GM12878 (cell line): Measurements from ENCODE around the gene PAQR9. TPM values are rescaled to one million over a fixed set of nuclear protein-coding genes. Genes with fewer than 3 reads are reported as not detected.

ENCODE experiments used
- CBX5 ChIP-seq: sonication (generic); IDR thresholded peaks from 2 replicates; pipeline ENCODE4 v1.6.1; 2016; ENCODE audit warnings: low read depth, moderate library complexity, mild to moderate bottlenecking, inconsistent platforms
- DPF2 ChIP-seq: fragments of 450-650 bp; IDR thresholded peaks from 2 replicates; pipeline ENCODE4 v1.6.1; 2017; ENCODE audit warnings: mild to moderate bottlenecking
- IKZF2 ChIP-seq, 2 experiments: fragments of 450-650 bp; IDR thresholded peaks; 2 replicates each; pipeline ENCODE4 v1.6.1; 2017; ENCODE audit warnings: mild to moderate bottlenecking in 2 of 2, moderate library complexity in 2 of 2
- RUNX3 ChIP-seq: IDR thresholded peaks from 2 replicates; pipeline ENCODE4 v1.6.1; 2012; ENCODE audit warnings: low read length, inconsistent platforms
- TCF12 ChIP-seq: IDR thresholded peaks from 2 replicates; pipeline ENCODE4 v1.6.1; 2011; ENCODE audit warnings: low read depth, mild to moderate bottlenecking, low read length
- polyA plus RNA-seq, 11 experiments: library from polyadenylated mRNA; depleted of rRNA in 4 of 11; unstranded in 6 of 11; stranded (reverse) in 5 of 11; fragments of >200 nt; fragmentation: Nextera tagmentation in 4 of 11; fragmentation: Illumina TruSeq in 1 of 11; extraction: Ambion mirVana in 4 of 11; extraction: Trizol in 1 of 11; gene quantifications; 1 replicate in 1 of 11; 2 replicates in 10 of 11; pipeline versions ENCODE4 v1.2.1 to v1.2.3, GENCODE V29; 2011 to 2016; ENCODE audit warnings: inconsistent platforms in 2 of 11, missing spikeins in 2 of 11, low read depth in 1 of 11
- total RNA-seq, 4 experiments: library from RNA; depleted of rRNA in 3 of 4; stranded (reverse); fragments of >200 nt in 3 of 4; fragmentation: Illumina TruSeq in 1 of 4; extraction: Trizol in 1 of 4; gene quantifications; 2 replicates each; pipeline versions ENCODE4 v1.2.1 to v1.2.3, GENCODE V29; 2013 to 2021
- TF ChIP-seq, protein P1 (sequence below): fragments of 450-650 bp; IDR thresholded peaks from 2 replicates; pipeline ENCODE4 v1.6.1; 2017; ENCODE audit warnings: mild to moderate bottlenecking, moderate library complexity
- TF ChIP-seq, protein P2 (sequence below): fragments of 450-650 bp; IDR thresholded peaks from 2 replicates; pipeline ENCODE4 v1.6.1; 2016; ENCODE audit warnings: mild to moderate bottlenecking
- TF ChIP-seq, protein P3 (sequence below): IDR thresholded peaks from 2 replicates; pipeline ENCODE4 v1.6.1; 2012; ENCODE audit warnings: low read depth, low read length, improper control_type of control experiment
- TF ChIP-seq, protein P4 (sequence below): fragments of 150-350 bp; IDR thresholded peaks from 2 replicates; pipeline ENCODE4 v1.6.1; 2016; ENCODE audit warnings: low read depth, low read length
- TF ChIP-seq, protein P5 (sequence below): IDR thresholded peaks from 2 replicates; pipeline ENCODE4 v1.6.1; 2011; ENCODE audit warnings: low read depth, low read length, improper control_type of control experiment, borderline replicate concordance

Gene PAQR9
- total and polyA plus RNA-seq, 10 of the 15 experiments (the other 5 are each of a cell fraction or from before 2014, with no cell fraction given), result not detected

DNA sequence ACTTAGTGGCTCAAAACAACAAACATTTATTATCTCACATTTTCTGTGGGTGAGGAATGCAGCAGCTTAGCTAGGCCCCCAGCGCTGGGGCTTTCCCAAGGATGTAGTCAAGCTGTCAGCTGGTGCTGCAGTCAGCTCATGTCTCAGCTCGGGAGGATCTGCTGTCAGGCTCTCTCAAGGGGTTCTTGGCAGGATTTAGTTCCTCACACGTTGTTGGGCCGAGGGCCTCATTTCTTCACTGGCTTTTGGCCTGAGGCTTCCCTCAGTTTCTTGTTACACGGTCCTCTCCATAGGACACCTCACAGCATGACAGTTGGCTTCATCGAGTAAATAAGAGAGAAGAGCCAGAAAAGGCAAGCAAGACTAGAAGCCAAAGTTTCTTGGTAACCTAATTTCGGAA, 24.2 kb upstream of the PAQR9 start (continued):
- TF ChIP-seq, protein P1, sequence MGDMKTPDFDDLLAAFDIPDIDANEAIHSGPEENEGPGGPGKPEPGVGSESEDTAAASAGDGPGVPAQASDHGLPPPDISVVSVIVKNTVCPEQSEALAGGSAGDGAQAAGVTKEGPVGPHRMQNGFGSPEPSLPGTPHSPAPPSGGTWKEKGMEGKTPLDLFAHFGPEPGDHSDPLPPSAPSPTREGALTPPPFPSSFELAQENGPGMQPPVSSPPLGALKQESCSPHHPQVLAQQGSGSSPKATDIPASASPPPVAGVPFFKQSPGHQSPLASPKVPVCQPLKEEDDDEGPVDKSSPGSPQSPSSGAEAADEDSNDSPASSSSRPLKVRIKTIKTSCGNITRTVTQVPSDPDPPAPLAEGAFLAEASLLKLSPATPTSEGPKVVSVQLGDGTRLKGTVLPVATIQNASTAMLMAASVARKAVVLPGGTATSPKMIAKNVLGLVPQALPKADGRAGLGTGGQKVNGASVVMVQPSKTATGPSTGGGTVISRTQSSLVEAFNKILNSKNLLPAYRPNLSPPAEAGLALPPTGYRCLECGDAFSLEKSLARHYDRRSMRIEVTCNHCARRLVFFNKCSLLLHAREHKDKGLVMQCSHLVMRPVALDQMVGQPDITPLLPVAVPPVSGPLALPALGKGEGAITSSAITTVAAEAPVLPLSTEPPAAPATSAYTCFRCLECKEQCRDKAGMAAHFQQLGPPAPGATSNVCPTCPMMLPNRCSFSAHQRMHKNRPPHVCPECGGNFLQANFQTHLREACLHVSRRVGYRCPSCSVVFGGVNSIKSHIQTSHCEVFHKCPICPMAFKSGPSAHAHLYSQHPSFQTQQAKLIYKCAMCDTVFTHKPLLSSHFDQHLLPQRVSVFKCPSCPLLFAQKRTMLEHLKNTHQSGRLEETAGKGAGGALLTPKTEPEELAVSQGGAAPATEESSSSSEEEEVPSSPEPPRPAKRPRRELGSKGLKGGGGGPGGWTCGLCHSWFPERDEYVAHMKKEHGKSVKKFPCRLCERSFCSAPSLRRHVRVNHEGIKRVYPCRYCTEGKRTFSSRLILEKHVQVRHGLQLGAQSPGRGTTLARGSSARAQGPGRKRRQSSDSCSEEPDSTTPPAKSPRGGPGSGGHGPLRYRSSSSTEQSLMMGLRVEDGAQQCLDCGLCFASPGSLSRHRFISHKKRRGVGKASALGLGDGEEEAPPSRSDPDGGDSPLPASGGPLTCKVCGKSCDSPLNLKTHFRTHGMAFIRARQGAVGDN, result peak; percentile 76; the same call in 1 of the 2 replicates
- TF ChIP-seq, protein P2, sequence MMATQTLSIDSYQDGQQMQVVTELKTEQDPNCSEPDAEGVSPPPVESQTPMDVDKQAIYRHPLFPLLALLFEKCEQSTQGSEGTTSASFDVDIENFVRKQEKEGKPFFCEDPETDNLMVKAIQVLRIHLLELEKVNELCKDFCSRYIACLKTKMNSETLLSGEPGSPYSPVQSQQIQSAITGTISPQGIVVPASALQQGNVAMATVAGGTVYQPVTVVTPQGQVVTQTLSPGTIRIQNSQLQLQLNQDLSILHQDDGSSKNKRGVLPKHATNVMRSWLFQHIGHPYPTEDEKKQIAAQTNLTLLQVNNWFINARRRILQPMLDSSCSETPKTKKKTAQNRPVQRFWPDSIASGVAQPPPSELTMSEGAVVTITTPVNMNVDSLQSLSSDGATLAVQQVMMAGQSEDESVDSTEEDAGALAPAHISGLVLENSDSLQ, result peak; percentile 36; the same call in 1 of the 2 replicates
- TF ChIP-seq, protein P3, sequence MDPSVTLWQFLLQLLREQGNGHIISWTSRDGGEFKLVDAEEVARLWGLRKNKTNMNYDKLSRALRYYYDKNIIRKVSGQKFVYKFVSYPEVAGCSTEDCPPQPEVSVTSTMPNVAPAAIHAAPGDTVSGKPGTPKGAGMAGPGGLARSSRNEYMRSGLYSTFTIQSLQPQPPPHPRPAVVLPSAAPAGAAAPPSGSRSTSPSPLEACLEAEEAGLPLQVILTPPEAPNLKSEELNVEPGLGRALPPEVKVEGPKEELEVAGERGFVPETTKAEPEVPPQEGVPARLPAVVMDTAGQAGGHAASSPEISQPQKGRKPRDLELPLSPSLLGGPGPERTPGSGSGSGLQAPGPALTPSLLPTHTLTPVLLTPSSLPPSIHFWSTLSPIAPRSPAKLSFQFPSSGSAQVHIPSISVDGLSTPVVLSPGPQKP, result no peak
- TF ChIP-seq, protein P4, sequence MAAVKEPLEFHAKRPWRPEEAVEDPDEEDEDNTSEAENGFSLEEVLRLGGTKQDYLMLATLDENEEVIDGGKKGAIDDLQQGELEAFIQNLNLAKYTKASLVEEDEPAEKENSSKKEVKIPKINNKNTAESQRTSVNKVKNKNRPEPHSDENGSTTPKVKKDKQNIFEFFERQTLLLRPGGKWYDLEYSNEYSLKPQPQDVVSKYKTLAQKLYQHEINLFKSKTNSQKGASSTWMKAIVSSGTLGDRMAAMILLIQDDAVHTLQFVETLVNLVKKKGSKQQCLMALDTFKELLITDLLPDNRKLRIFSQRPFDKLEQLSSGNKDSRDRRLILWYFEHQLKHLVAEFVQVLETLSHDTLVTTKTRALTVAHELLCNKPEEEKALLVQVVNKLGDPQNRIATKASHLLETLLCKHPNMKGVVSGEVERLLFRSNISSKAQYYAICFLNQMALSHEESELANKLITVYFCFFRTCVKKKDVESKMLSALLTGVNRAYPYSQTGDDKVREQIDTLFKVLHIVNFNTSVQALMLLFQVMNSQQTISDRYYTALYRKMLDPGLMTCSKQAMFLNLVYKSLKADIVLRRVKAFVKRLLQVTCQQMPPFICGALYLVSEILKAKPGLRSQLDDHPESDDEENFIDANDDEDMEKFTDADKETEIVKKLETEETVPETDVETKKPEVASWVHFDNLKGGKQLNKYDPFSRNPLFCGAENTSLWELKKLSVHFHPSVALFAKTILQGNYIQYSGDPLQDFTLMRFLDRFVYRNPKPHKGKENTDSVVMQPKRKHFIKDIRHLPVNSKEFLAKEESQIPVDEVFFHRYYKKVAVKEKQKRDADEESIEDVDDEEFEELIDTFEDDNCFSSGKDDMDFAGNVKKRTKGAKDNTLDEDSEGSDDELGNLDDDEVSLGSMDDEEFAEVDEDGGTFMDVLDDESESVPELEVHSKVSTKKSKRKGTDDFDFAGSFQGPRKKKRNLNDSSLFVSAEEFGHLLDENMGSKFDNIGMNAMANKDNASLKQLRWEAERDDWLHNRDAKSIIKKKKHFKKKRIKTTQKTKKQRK, result no peak
- no peak for TF ChIP-seq IKZF2 (IDR thresholded peaks at IDR 0.05)
- TF ChIP-seq, protein P5, sequence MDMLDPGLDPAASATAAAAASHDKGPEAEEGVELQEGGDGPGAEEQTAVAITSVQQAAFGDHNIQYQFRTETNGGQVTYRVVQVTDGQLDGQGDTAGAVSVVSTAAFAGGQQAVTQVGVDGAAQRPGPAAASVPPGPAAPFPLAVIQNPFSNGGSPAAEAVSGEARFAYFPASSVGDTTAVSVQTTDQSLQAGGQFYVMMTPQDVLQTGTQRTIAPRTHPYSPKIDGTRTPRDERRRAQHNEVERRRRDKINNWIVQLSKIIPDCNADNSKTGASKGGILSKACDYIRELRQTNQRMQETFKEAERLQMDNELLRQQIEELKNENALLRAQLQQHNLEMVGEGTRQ, result no peak
- 0 out of 2 replicates have a peak, but pooled peaks have one; percentile 15 for TF ChIP-seq RUNX3
- TF ChIP-seq CBX5, result 0 out of 2 replicates have a peak, but pooled peaks have one; percentile 35
- TF ChIP-seq TCF12, result 0 out of 2 replicates have a peak, but pooled peaks have one; percentile 25
- TF ChIP-seq DPF2, result 0 out of 2 replicates have a peak, but pooled peaks have one; percentile 48
